ENCODE data around the gene INAVA.

The INAVA gene

GRCh38 chr1:200899451-200899915 lies 4.8 kb downstream of the INAVA start:
- H3K4me3 ChIP-seq (ENCODE audit: low read depth, low read length), result no peak overlapping the region
- TF ChIP-seq, protein P1, sequence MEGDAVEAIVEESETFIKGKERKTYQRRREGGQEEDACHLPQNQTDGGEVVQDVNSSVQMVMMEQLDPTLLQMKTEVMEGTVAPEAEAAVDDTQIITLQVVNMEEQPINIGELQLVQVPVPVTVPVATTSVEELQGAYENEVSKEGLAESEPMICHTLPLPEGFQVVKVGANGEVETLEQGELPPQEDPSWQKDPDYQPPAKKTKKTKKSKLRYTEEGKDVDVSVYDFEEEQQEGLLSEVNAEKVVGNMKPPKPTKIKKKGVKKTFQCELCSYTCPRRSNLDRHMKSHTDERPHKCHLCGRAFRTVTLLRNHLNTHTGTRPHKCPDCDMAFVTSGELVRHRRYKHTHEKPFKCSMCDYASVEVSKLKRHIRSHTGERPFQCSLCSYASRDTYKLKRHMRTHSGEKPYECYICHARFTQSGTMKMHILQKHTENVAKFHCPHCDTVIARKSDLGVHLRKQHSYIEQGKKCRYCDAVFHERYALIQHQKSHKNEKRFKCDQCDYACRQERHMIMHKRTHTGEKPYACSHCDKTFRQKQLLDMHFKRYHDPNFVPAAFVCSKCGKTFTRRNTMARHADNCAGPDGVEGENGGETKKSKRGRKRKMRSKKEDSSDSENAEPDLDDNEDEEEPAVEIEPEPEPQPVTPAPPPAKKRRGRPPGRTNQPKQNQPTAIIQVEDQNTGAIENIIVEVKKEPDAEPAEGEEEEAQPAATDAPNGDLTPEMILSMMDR (IDR thresholded peaks at IDR 0.05; ENCODE audit: low read depth, low read length), result no peak

DNA sequence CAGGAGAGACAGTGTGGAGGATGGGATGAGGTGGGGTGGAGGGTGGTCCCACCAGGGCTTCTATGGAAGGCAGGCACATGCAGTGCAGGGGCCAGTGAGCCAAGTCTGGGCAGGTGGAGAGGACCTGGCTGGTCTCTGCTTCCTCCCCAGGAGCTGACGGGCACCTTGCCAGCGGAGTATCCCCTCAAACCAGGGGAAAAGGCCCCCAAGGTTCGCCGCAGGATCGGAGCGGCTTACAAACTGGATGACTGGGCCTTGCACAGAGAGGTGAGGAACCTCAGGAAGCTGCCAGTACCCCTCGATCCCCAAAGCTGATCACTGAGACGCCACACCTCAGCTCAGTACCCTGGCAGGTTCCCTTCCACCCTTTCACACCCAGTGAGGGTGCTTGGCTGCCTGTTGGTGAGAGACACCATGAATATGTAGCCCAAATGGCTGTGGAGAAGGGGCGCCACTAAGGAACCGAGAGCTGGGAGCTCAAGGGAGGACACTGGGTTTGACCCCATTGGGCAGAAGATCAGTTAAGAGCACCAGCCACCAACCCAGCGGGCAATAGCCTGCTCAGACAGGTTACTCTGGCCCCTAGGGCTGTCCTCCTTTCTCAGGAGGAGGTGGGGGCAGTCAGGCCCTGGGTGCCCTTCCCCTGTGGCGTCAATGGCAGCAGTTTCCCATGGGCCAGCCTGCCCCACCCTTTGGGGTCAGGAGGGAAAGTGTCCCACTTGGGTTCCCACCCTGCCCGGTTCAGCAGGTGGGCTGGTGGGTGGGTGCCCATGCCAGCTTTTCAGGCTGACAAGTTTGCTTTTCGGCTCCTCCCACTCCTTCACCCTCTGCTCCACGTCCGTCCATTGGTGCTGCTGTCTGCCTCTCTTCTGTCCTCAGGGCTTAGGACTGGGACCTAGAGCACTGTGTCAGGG lies 5.5 kb downstream of the INAVA start:
- no peak overlapping the region for H3K4me3 ChIP-seq (ENCODE audit: low read depth, low read length)
- TF ChIP-seq, protein P1 (IDR thresholded peaks at IDR 0.05; ENCODE audit: low read depth, low read length), result no peak

GRCh38 chr1:200900877-200901276 lies 6.2 kb downstream of the INAVA start:
- no peak overlapping the region for H3K4me3 ChIP-seq (ENCODE audit: low read depth, low read length)
- TF ChIP-seq, protein P1 (IDR thresholded peaks at IDR 0.05; ENCODE audit: low read depth, low read length), result no peak

GRCh38 chr1:200901350-200901749 lies 6.7 kb downstream of the INAVA start:
- H3K4me3 ChIP-seq (ENCODE audit: low read depth, low read length), result no peak overlapping the region
- TF ChIP-seq, protein P1 (IDR thresholded peaks at IDR 0.05; ENCODE audit: low read depth, low read length), result no peak

- TF ChIP-seq, protein P1 (IDR thresholded peaks at IDR 0.05; ENCODE audit: low read depth, low read length), result no peak
- H3K4me3 ChIP-seq (ENCODE audit: low read depth, low read length), result no peak overlapping the region
Observed at GRCh38 chr1:200901796-200902444, 7.2 kb downstream of the INAVA start.

DNA sequence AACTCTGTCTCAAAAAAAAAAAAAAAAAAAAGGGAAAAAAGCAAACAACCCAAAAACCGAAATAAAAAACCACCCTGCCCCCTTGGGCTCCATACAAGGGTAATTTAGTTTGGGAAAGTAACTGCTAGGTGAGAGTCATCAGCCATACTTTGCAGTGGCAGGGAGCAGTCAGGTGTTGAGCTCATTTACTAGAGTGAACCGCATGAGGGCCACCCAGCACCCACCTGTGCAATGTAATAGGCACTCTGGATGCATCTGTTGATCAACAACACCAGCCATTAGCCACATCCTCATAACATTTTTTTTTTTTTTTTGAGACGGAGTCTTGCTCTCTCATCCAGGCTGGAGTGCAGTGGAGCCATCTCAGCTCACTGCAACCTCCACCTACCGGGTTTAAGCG lies 9.1 kb downstream of the INAVA start:
- TF ChIP-seq, protein P1 (IDR thresholded peaks at IDR 0.05; ENCODE audit: low read depth, low read length), result no peak

DNA sequence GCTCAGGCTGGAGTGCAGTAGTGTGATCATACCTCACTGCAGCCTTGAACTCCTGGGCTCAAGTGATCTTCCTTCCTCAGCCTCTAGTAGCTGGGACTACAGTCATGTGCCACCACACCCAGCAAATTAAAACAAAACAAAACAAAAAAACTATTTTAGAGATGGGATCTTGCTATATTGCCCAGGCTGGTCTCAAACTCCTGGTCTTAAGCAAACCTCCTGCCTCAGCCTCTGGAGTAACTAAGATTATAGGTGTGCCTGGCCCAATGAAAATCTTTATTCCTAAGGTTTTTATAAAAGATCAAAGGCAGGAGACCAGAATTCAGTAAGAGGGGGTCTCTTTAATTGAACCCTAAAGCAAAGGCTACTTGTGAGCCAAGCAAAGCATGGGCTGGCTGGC lies 10.1 kb downstream of the INAVA start:
- TF ChIP-seq, protein P1 (IDR thresholded peaks at IDR 0.05; ENCODE audit: low read depth, low read length), result no peak
- H3K4me3 ChIP-seq (ENCODE audit: low read depth, low read length), result no peak overlapping the region

More for the DNA sequence above, 9.1 kb downstream of the INAVA start:
- H3K4me3 ChIP-seq (ENCODE audit: low read depth, low read length), result no peak overlapping the region
